Osteoblast (primary cell): Measurements from ENCODE around the gene MIGA2. TPM values are rescaled to one million over a fixed set of nuclear protein-coding genes. Genes with fewer than 3 reads are reported as not detected.

Experiments
- DNase-seq: peaks from one replicate; pipeline ENCODE4 v3.0.0; 2011; ENCODE audit warnings: low spot score, mixed read lengths; ENCODE audit not compliant: insufficient read length; ENCODE audit errors: missing footprints
- H2AFZ ChIP-seq: 2 replicates; pipeline ENCODE4 v1.6.0; 2011; ENCODE audit warnings: mild to moderate bottlenecking, low read length
- H3K27ac ChIP-seq: 2 replicates; pipeline ENCODE4 v1.5.1; 2011; ENCODE audit warnings: mild to moderate bottlenecking, low read depth, low read length, moderate library complexity
- H3K27me3 ChIP-seq: 2 replicates; pipeline ENCODE4 v1.6.0; 2012; ENCODE audit warnings: mild to moderate bottlenecking, control low read depth, inconsistent platforms, low read length, moderate library complexity; ENCODE audit not compliant: insufficient read depth
- H3K36me3 ChIP-seq: 2 replicates; pipeline ENCODE4 v1.5.1; 2011; ENCODE audit warnings: mild to moderate bottlenecking, low read length, control low read depth, moderate library complexity; ENCODE audit not compliant: insufficient read depth
- H3K4me1 ChIP-seq: 2 replicates; pipeline ENCODE4 v1.5.1; 2011; ENCODE audit warnings: mild to moderate bottlenecking, low read length, control low read depth, moderate library complexity; ENCODE audit not compliant: insufficient read depth
- H3K4me2 ChIP-seq: 2 replicates; pipeline ENCODE4 v1.6.0; 2011; ENCODE audit warnings: mild to moderate bottlenecking, low read length; ENCODE audit not compliant: insufficient read depth
- H3K4me3 ChIP-seq: fragments of 200-600 bp; sonication (generic); 3 replicates; pipeline ENCODE4 v1.5.1; 2012; ENCODE audit warnings: mild to moderate bottlenecking, low read length, inconsistent platforms; ENCODE audit not compliant: insufficient read depth
- H3K79me2 ChIP-seq: 2 replicates; pipeline ENCODE4 v1.6.0; 2012; ENCODE audit warnings: mild to moderate bottlenecking, low read length, control low read depth, inconsistent platforms; ENCODE audit not compliant: insufficient read depth
- H3K9me3 ChIP-seq: 2 replicates; pipeline ENCODE4 v1.5.1; 2011; ENCODE audit warnings: low read depth, low read length, control low read depth
- H4K20me1 ChIP-seq: 2 replicates; pipeline ENCODE4 v1.6.0; 2012; ENCODE audit warnings: mild to moderate bottlenecking, low read length, control low read depth; ENCODE audit not compliant: insufficient read depth
- total RNA-seq: library from RNA; depleted of rRNA; stranded (reverse); fragments of >200 nt; gene quantifications from 2 replicates; pipeline ENCODE4 v1.2.3, GENCODE V29; 2012
- TF ChIP-seq, protein P1 (sequence below): IDR thresholded peaks from 2 replicates; pipeline ENCODE4 v1.5.1; 2011; ENCODE audit warnings: mild to moderate bottlenecking, low read depth, low read length, moderate library complexity; ENCODE audit errors: extremely low read depth

Gene MIGA2
- total RNA-seq, 1 donor, result 22.4 TPM

DNA sequence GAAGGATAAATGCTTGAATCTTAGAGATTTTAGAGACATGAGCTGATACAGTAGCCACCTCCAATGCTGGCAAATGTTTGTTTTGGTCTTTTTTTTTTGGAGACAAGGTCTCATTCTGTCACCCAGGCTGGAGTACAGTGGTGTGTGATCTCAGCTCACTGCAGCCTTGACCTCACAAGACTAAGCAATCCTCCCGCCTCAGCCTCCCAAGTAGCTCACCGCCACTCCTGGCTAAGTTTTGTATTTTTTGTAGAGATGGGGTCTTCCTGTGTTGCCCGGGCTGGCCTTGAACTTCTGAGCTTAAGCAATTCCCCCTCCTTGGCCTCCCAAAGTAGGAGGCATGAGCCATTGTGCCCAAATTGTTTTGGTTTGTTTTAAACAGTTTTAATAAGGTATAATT, 37.7 kb downstream of the MIGA2 start:
- H3K27ac ChIP-seq, result no peak overlapping the region
- H4K20me1 ChIP-seq, result no peaks in the 10 kb centered on the region
- DNase-seq, result no peak
- no peaks in the 10 kb centered on the region for H3K79me2 ChIP-seq
- H3K4me3 ChIP-seq, result no peak overlapping the region
- H3K4me1 ChIP-seq, result no peaks in the 10 kb centered on the region
- H3K27me3 ChIP-seq, result no peaks in the 10 kb centered on the region
- no peak overlapping the region for H2AFZ ChIP-seq
- H3K36me3 ChIP-seq, result no peaks in the 10 kb centered on the region
- TF ChIP-seq, protein P1, sequence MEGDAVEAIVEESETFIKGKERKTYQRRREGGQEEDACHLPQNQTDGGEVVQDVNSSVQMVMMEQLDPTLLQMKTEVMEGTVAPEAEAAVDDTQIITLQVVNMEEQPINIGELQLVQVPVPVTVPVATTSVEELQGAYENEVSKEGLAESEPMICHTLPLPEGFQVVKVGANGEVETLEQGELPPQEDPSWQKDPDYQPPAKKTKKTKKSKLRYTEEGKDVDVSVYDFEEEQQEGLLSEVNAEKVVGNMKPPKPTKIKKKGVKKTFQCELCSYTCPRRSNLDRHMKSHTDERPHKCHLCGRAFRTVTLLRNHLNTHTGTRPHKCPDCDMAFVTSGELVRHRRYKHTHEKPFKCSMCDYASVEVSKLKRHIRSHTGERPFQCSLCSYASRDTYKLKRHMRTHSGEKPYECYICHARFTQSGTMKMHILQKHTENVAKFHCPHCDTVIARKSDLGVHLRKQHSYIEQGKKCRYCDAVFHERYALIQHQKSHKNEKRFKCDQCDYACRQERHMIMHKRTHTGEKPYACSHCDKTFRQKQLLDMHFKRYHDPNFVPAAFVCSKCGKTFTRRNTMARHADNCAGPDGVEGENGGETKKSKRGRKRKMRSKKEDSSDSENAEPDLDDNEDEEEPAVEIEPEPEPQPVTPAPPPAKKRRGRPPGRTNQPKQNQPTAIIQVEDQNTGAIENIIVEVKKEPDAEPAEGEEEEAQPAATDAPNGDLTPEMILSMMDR, result no peak
- no peak overlapping the region for H3K4me2 ChIP-seq
- no peaks in the 10 kb centered on the region for H3K9me3 ChIP-seq

DNA sequence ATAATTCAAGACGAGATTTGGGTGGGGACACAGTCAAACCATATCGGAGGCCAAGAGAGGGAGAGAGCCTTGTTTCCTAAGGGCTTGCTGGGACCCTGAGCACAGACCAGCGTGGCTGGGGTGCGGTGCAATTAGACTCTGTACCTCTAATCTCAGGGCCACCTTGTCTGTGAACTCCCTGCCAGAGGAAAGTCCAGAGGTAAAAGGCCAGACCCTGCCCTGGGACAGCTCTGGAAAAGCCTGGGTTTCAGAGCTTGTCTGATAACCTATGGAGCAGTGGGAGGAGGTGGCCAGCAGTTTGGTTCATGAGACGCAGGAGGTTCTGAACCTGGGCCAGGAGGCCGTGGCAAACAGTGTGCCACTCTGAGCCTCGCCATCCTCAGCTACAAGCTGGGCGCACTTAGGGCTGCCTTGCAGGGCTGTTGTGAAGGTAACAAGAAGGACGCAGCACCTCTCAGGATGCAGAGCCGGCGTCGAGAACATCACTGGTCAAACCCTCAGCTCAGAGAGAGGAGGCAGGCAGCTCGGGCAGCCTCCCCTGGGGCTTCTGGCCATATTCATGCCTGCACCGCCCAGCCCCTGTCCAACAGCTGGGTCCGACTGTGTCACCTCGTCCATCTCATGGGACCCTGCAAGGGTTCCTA, 39.7 kb downstream of the MIGA2 start:
- H3K4me3 ChIP-seq, result no peak overlapping the region
- H3K27ac ChIP-seq, result no peak overlapping the region
- peak; percentile 26 for DNase-seq
- H2AFZ ChIP-seq, result no peak overlapping the region
- no peak overlapping the region for H3K4me2 ChIP-seq
- TF ChIP-seq, protein P1, result no peak
- no peaks in the 10 kb centered on the region for H4K20me1 ChIP-seq
- no peaks in the 10 kb centered on the region for H3K79me2 ChIP-seq
- peaks cover 6% of the 10 kb centered on the region for H3K4me1 ChIP-seq
- H3K9me3 ChIP-seq, result no peaks in the 10 kb centered on the region
- H3K36me3 ChIP-seq, result no peaks in the 10 kb centered on the region
- no peaks in the 10 kb centered on the region for H3K27me3 ChIP-seq

DNA sequence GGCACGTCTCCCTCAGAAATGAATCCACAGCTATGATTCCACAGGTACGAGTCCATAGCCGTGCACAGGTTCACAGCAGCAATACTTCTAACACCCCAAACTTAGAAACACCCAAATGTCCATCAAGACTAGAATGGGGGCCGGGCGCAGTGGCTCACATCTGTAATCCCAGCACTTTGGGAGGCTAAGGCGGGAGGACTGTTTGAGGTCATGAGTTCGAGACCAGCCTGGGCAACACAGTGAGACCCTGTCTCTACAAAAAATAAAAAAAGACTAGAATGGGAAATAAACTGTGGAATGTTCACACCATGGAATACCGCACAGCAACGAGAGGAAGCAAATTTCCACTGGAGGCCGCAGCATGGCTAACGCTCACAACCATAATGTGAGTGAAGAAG, 40.2 kb downstream of the MIGA2 start:
- Histone ChIP-seq H3K4me1 (peaks cover 10% of the 10 kb centered on the region), H3K27me3 (no peaks in the 10 kb centered on the region), H3K79me2 (peaks cover 3% of the 10 kb centered on the region), H3K36me3 (no peaks in the 10 kb centered on the region), H3K4me3 (no peak overlapping the region), H3K4me2 (no peak overlapping the region), H3K27ac (no peak overlapping the region), H2AFZ (no peak overlapping the region), H4K20me1 (peaks cover 2% of the 10 kb centered on the region), H3K9me3 (no peaks in the 10 kb centered on the region)
- TF ChIP-seq, protein P1, result no peak
- DNase-seq, result peak; percentile 25

DNA sequence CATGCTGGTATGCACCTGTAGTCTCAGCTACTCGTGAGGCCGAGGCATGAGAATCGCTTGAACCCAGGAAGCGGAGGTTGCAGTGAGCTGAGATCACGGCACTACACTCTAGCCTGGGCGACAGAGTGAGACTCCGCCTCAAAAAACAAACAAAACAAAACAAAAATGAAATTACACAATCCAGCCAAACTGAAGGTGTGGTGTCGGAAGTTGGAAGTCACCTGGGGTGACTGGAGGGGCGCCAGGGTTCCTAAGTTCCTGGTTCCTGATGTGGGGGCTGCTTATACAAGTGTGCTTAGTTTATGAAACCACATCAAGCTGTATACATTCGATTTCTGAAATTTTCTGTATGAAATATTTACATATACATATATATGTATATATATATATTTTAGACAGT, 40.8 kb downstream of the MIGA2 start:
- TF ChIP-seq, protein P1, result no peak
- Histone ChIP-seq H2AFZ (no peak overlapping the region), H3K9me3 (no peaks in the 10 kb centered on the region), H3K4me1 (peaks cover 14% of the 10 kb centered on the region), H4K20me1 (peaks cover 3% of the 10 kb centered on the region), H3K79me2 (peaks cover 9% of the 10 kb centered on the region), H3K27ac (no peak overlapping the region), H3K36me3 (no peaks in the 10 kb centered on the region), H3K27me3 (no peaks in the 10 kb centered on the region), H3K4me2 (no peak overlapping the region), H3K4me3 (no peak overlapping the region)
- peak; percentile 29 for DNase-seq
